Effector memory CD8-positive, alpha-beta T cell (primary cell): ENCODE measurements around the gene SERINC5.
A peak's percentile ranks its signal among the peaks of the same experiment; 100 is the strongest.

Source experiments
- ATAC-seq: fragments of 150-1000 bp; cut with Tn5 transposase; replicated peaks from 2 replicates; pipeline ENCODE4 v1.10.0; 2021; ENCODE audit warnings: mild to moderate bottlenecking, moderate library complexity
- DNase-seq, 3 experiments: peaks; one replicate each; pipeline ENCODE4 v3.0.0; 2021
- H3K27ac Mint-ChIP-seq, 2 donors: one replicate each; pipeline ENCODE4 v1.8.0; 2022; ENCODE audit warnings: mild to moderate bottlenecking in 2 of 2, mixed read lengths in 2 of 2, moderate library complexity in 2 of 2
- H3K27me3 Mint-ChIP-seq, 2 donors: one replicate each; pipeline ENCODE4 v1.8.0; 2022; ENCODE audit warnings: mixed read lengths in 2 of 2
- H3K36me3 Mint-ChIP-seq: one replicate; pipeline ENCODE4 v1.8.0; 2022; ENCODE audit warnings: mild to moderate bottlenecking, moderate library complexity, mixed read lengths; ENCODE audit not compliant: insufficient read depth
- H3K4me1 Mint-ChIP-seq, 2 donors: one replicate each; pipeline ENCODE4 v1.8.0; 2022; ENCODE audit warnings: low read depth in 2 of 2, mixed read lengths in 2 of 2
- H3K4me3 Mint-ChIP-seq, 2 donors: one replicate each; pipeline ENCODE4 v1.8.0; 2022; ENCODE audit warnings: mild to moderate bottlenecking in 2 of 2, mixed read lengths in 2 of 2, moderate library complexity in 2 of 2
- H3K9me3 Mint-ChIP-seq, 2 donors: one replicate each; pipeline ENCODE4 v1.8.0; 2022; ENCODE audit warnings: mixed read lengths in 2 of 2

The SERINC5 gene

DNA sequence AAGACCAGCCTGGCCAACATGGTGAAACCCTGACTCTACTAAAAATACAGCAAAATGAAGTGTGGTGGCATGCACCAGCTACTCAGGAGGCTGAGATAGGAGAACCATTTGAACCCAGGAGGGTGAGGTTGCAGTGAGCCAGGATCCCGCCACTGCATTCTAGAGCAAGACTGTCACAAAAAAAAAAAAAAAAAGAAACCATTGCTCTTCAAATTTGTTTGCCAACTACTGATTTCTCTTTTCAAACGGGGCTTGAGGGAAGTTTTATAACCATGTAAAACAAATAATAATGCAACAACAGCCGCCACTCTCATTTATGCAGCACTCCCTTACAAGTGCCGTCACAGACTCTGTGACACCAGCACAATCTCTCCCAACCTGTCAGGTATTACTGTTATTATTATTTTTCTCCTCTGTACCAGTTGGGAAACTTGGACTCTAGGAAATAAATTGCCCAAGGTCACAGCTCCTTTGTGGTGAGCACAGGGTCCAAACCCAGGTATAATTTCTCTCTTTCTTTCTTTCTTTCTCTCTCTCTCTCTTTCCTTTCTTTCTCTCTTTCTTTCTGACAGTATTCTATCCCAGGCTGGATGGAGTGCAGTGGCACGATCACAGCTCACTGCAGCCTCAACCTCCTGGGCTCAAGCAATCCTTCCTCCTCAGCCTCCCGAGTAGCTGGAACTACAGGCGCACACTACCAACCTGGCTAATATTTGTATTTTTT lies 25.4 kb downstream of the SERINC5 start:
- Mint-ChIP-seq H3K27ac (peak overlapping the region; percentile 3 to 79), H3K36me3 (no peaks in the 10 kb centered on the region), H3K4me1 (peaks cover 27 to 44% of the 10 kb centered on the region in 2 donors), H3K9me3 (no peaks in the 10 kb centered on the region), H3K27me3 (no peaks in the 10 kb centered on the region), H3K4me3 (peak overlapping the region in 1 of 2 donors; percentile 28)
- ATAC-seq (no peak), DNase-seq (no peak)

DNA sequence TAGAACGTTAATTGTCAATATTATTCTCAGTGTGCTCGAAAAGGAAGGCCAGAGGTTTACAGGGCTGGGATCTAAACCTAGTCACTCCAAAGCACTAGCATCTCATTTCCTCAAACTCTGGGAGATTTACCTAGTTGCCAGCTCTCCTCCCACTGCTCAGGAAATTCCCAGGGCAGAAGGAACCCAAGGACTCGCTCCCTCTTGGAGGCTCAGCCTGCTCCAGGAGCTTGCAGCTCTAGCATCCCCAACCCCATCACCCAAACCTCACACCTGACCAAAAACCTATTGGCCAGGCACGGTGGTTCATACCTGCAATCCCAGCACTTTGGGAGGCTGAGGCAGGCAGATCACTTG lies 26.0 kb downstream of the SERINC5 start:
- no peaks in the 10 kb centered on the region for H3K36me3 Mint-ChIP-seq
- no peak overlapping the region for H3K27ac Mint-ChIP-seq
- H3K27me3 Mint-ChIP-seq, result no peaks in the 10 kb centered on the region
- ATAC-seq (no peak), DNase-seq (no peak)
- no peak overlapping the region for H3K4me3 Mint-ChIP-seq
- peaks cover 27 to 45% of the 10 kb centered on the region in 2 donors for H3K4me1 Mint-ChIP-seq
- no peaks in the 10 kb centered on the region for H3K9me3 Mint-ChIP-seq

DNA sequence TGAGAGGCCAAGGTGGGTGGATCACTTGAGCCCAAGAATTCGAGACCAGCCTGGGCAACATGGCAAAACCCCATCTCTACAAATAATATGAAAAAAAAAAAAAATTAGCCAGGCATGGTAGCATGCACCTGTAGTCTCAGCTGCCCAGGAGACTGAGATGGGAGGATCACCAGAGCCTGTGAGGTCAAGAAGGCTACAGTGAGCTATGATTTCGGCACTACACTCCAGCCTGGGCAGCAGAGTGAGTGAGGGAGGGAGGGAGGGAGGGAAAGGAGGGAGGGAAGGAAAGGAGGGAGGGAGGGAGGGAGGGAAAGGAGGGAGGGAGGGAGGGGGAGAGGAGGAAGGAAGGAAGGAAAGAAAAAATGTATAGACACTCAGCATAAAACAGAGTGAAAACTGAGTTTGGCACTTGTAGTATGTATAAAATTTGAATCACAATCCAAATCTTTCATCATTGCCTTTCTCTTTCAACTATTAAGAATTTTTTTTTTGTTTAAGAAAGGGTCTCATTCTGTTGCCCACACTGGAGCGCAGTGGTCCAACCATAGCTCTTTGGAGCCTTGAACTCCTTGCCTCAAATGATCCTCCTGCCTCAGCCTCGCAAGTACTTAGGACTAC lies 27.8 kb downstream of the SERINC5 start:
- H3K4me1 Mint-ChIP-seq, result peaks cover 21 to 36% of the 10 kb centered on the region in 2 donors

DNA sequence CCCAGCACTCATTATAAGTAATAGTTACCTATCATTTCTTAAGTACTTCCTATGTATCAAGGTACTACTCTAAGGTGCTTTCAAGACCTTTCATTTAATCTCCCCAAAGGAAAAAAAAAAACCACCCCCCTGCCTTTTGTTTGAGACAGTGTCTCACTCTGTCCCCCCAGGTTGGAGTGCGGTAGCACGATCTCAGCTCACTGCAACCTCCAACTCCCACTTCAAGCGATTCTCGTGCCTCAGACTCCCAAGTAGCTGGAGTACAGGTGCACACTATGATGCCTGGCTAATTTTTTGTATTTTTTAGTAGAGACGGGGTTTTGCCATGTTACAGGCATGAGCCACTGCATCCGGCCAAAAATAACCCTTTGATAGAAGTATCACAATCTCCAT lies 29.9 kb downstream of the SERINC5 start:
- peaks cover 7% of the 10 kb centered on the region for H3K36me3 Mint-ChIP-seq
- peaks cover 16 to 28% of the 10 kb centered on the region in 2 donors for H3K4me1 Mint-ChIP-seq
- no peaks in the 10 kb centered on the region for H3K9me3 Mint-ChIP-seq
- no peak overlapping the region for H3K4me3 Mint-ChIP-seq
- H3K27me3 Mint-ChIP-seq, result no peaks in the 10 kb centered on the region
- H3K27ac Mint-ChIP-seq, result peak overlapping the region in 1 of 2 donors; percentile 79
- ATAC-seq (no peak), DNase-seq (no peak)

More for the DNA sequence above, 27.8 kb downstream of the SERINC5 start:
- Mint-ChIP-seq H3K9me3 (no peaks in the 10 kb centered on the region), H3K36me3 (peaks cover 4% of the 10 kb centered on the region), H3K27ac (no peak overlapping the region), H3K4me3 (no peak overlapping the region), H3K27me3 (no peaks in the 10 kb centered on the region)
- DNase-seq (no peak), ATAC-seq (no peak)

DNA sequence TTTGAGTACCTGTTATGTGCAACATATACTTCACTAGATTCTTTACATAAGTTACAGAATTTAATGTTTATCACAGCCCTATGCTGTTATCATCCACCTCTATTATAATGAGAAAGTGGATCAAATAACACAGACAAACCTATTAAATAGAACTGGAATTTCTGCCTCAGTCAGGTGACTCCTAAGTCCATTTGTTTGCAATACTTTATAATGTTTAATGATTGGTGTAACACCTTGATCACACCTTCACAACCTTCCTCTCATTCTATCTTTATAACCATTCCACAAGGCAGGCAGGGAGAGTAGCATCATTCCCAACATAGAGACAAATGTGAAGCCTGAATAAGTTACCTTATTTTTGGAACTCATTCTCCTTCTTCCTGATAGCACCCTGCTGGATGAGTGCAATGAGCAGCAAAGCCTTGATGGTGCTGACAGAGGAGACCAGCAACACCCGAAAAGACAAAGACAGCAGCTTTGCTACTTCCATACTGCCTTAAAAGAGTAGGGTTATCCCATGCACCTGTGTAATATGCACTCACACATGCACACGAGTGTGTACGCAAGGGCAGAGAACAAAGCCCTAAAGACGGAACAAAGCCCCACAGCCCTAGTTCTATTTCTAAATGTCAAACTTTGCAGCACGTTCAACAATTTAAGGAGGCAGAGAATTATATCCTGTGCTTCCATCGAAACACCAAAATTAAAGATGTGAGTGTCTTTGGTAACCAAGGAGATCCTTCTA lies 30.5 kb downstream of the SERINC5 start:
- no peak for DNase-seq
- ATAC-seq, result no peak
- Mint-ChIP-seq H3K27ac (peak overlapping the region in 1 of 2 donors; percentile 79), H3K36me3 (peaks cover 7% of the 10 kb centered on the region), H3K4me1 (peaks cover 13 to 23% of the 10 kb centered on the region in 2 donors), H3K4me3 (no peak overlapping the region), H3K9me3 (no peaks in the 10 kb centered on the region), H3K27me3 (no peaks in the 10 kb centered on the region)

DNA sequence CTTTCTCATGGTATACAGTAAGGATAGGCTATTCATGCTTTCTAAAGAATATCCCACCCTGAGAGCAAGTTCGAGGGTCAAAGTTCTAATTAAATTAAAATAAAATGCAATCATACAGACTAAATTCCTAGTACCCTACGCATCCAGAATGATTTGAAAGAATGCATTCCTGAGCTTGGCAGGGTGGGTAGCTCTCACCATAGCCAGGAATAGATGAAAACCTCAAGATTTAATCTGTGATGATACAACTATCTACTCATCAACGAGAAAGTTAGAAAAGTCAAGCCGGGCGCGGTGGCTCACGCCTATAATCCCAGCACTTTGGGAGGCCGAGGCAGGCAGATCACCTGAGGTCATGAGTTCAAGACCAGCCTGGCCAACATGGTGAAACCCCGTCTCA lies 32.3 kb downstream of the SERINC5 start:
- Mint-ChIP-seq H3K27ac (no peak overlapping the region), H3K4me3 (no peak overlapping the region), H3K36me3 (peaks cover 7% of the 10 kb centered on the region), H3K9me3 (no peaks in the 10 kb centered on the region), H3K27me3 (no peaks in the 10 kb centered on the region), H3K4me1 (peaks cover 17 to 26% of the 10 kb centered on the region in 2 donors)
- no peak for ATAC-seq
- DNase-seq, result no peak

DNA sequence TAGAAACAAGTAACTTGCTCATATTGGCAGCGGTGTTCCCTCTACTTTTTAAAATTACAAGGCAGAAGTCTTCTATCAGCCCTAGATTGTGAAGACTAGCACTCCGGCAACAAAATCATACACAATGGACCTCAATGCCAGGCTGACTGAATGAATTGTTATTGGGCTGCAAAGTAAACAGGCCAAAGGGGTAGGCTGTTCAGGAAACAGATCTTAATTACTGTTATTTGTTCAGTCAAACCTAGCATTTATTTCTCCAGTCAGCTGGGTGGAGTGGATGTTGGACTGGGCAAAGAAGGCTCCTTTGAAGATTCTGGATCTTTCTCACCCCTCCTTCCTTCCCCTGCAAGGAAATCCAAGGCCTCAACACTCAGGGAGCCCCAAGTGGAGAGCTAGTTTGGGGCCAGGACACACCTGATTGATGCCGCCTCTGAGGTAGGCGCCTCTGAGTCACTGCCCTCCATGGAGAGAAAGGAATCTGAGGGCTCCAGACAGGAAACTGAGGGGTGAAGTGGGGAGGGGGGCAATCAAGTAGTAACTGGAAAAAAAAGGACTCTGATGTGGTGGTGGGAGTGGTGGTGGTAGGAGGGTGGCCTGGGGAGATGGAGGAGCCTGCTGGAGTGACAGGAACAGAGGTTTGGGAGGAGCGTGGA lies 35.5 kb downstream of the SERINC5 start:
- Mint-ChIP-seq H3K36me3 (peaks cover 7% of the 10 kb centered on the region), H3K27ac (no peak overlapping the region), H3K27me3 (no peaks in the 10 kb centered on the region), H3K9me3 (no peaks in the 10 kb centered on the region), H3K4me3 (no peak overlapping the region), H3K4me1 (peaks cover 26 to 31% of the 10 kb centered on the region in 2 donors)
- ATAC-seq (no peak), DNase-seq (no peak)

DNA sequence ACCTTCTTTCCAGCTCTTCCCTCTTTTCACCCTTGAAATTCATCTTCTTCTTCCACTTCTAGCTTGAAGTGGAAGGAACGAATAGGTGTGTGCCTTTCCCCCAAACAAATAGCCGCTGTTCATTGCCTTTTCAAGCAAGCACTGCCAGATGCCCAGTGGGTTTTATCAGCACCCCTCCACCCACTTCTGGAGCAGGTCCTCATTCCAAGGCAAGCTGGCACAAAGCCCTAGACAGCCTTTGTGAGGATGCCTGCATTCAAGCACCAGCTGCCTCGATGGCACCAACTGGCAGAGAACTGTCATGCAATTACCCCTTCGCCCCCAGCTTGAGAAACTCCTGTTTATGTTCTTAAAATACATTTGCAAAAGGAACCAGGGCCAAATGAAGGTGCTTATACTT lies 36.5 kb downstream of the SERINC5 start:
- peak overlapping the region in 1 of 2 donors; percentile 9 for H3K4me3 Mint-ChIP-seq
- H3K9me3 Mint-ChIP-seq, result no peaks in the 10 kb centered on the region
- DNase-seq, result no peak
- H3K4me1 Mint-ChIP-seq, result peaks cover 28 to 31% of the 10 kb centered on the region in 2 donors
- peaks cover 7% of the 10 kb centered on the region for H3K36me3 Mint-ChIP-seq
- ATAC-seq, result no peak
- peak overlapping the region in 1 of 2 donors; percentile 42 for H3K27ac Mint-ChIP-seq
- no peaks in the 10 kb centered on the region for H3K27me3 Mint-ChIP-seq

DNA sequence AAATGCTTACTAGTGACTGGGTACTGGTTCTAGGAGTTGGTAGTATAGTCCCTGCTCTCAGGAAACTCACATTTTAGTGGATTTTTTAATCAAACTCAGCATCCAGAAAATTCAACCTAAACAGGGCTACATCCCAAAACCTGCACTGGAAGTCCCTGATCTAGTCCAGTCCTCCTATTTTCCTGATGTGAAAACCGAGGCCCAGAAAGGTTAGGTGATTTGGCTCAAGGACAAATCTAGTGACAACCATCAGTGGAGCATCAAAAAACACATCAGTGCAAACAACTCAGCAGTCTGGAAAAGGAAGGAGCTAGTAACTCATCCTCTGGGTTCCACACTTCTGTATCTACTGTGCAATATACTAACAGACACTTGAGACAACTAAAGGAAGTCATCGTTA lies 38.2 kb downstream of the SERINC5 start:
- no peak for ATAC-seq
- H3K4me1 Mint-ChIP-seq, result peaks cover 35 to 41% of the 10 kb centered on the region in 2 donors

DNA sequence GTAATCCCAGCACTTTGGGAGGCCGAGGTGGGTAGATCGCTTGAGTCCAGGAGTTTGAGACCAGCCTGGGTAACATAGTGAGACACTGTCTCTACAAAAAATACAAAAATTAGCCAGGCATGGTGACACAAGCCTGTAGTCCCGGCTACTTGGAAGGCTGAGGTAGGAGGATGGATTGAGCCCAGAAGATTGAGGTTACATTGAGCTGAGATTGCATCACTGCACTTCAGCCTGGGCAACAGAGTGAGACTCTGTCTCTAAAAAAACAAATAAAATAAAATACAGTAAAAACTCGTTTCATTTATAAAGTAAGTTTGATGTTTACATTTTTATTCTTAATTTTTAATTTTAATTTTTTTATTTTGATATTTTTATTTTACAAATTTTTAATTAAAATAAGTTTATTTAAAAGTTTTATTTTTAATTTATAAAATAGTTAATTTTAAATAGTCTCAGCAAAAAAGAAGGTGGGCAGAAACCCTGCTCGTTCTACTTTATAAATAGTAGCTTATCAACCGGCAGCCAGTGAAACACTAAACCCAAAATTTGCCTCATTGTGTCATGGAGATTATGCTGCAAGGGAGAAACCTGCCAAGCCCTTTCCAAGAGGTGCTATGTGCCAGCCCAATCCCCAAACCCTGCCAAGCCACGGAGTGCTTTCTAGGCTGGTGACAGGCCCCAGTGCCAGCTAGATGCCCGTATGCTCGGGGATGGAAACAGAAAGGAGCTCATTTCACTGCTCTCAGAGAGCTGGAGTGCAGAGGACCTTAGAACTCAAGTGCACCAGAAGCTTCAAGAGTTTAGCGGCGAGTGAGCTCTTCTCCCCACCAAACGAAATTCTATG lies 38.9 kb downstream of the SERINC5 start:
- Mint-ChIP-seq H3K36me3 (peaks cover 3% of the 10 kb centered on the region), H3K27ac (peak overlapping the region; percentile 84 to 96), H3K27me3 (no peaks in the 10 kb centered on the region), H3K4me1 (peaks cover 35 to 45% of the 10 kb centered on the region in 2 donors), H3K4me3 (peak overlapping the region; percentile 54 to 96), H3K9me3 (no peaks in the 10 kb centered on the region)
- no peak for DNase-seq
- no peak for ATAC-seq

More for the DNA sequence above, 38.2 kb downstream of the SERINC5 start:
- Mint-ChIP-seq H3K27ac (peak overlapping the region in 1 of 2 donors; percentile 96), H3K27me3 (no peaks in the 10 kb centered on the region), H3K36me3 (peaks cover 3% of the 10 kb centered on the region), H3K9me3 (no peaks in the 10 kb centered on the region), H3K4me3 (peak overlapping the region; percentile 28 to 81)
- DNase-seq, result no peak

DNA sequence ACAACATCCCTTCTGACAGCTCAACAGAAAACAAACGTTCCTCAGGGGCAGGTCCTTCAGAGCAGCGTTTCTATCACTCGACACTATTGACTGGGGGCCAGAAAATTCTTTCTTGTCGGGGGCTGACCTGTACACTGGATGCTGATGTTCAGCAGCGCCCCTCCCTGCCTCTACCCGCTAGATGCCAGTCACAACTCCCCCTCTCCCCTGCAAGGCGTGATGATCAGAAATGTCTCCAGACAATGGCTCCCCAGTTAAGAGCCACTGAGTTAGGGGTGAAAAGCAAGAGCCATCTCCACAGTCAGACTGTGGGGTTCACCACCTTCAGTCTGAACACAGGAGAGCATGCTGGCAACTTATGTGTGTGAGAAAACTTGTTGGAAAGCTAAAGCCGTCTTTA lies 39.8 kb downstream of the SERINC5 start:
- Mint-ChIP-seq H3K27me3 (no peaks in the 10 kb centered on the region), H3K4me3 (peak overlapping the region; percentile 54 to 96), H3K9me3 (no peaks in the 10 kb centered on the region), H3K27ac (peak overlapping the region; percentile 84 to 96), H3K36me3 (no peaks in the 10 kb centered on the region), H3K4me1 (peaks cover 33 to 50% of the 10 kb centered on the region in 2 donors)
- DNase-seq, result peak in 1 of 3 experiments; percentile 12
- peak; percentile 41 for ATAC-seq

DNA sequence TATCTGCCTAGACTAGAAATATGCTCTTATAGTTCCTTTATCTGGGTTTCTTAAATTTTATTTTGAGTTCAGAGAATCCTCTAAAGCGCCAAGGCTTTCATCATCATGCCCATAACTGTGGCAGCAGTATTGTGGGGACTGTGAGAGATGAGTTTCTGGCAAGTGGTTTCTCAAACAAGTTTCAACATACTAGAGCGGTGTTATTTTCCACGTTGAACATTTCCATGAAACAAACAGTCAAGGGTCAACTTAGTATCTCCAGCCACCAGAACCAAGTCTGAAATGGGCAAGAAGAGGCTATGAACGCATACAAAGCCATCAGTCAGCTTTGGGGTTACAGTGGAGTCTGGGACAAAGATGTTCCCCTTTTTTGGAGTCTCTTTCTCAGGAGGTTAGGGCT lies 40.3 kb downstream of the SERINC5 start:
- ATAC-seq (no peak), DNase-seq (no peak)
- peaks cover 38 to 56% of the 10 kb centered on the region in 2 donors for H3K4me1 Mint-ChIP-seq
- peak overlapping the region; percentile 35 to 96 for H3K27ac Mint-ChIP-seq
- no peaks in the 10 kb centered on the region for H3K9me3 Mint-ChIP-seq
- no peaks in the 10 kb centered on the region for H3K27me3 Mint-ChIP-seq
- peak overlapping the region in 1 of 2 donors; percentile 96 for H3K4me3 Mint-ChIP-seq
- H3K36me3 Mint-ChIP-seq, result no peaks in the 10 kb centered on the region
